GM18505 (cell line): ENCODE results near the gene CNTN4.
A peak's percentile ranks its signal among the peaks of the same experiment; 100 is the strongest.

Source experiments
- ATAC-seq: cut with Tn5 transposase; IDR thresholded peaks from one replicate; pipeline ENCODE4 v1.9.1; 2021; ENCODE audit not compliant: unreplicated experiment
- POLR2A ChIP-seq: IDR thresholded peaks from 4 replicates; pipeline ENCODE4 v1.6.1; 2011; ENCODE audit warnings: borderline replicate concordance; ENCODE audit not compliant: insufficient read depth, insufficient read length; ENCODE audit errors: extremely low read depth

The CNTN4 gene

DNA sequence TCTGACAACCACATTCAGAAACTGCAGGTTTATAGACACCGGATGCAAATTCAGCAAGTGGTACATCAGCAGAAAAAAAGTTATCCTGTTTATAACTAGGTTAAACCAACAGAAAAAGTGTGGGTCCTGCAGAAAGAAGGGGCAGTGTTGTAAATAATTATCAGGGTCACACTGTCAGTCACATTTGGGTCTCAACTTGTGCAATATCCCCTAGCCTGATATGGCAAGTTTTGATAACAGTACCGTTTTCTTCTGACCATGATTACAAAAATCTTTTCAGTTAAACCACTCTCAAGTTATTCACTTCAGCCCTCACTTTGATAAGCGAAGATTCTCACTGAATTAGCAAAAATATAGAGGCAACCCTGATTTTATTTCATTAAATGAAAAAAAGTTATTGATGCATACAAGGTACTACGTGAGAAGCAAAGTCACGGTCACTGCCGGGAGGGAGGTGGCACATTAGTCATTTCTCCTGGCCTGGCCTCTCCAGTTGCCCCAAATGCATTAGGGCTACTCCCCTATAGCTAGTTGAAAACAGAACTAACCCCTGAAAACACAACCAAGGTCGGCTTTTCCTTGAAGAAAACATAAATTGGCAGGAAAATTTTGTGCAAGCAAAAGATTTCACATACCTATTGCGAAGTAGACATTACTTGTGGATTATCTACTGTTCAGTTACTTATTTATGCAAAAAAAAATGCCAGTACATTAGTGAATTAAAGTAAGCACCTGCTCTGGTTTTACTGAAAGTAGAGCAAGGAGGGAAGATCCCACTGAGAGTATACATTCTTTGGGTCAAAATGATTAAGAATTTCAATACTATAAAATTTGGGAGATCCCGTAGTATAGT, 982.9 kb downstream of the CNTN4 start:
- TF ChIP-seq POLR2A, result no peak
- ATAC-seq, result peak; percentile 42

DNA sequence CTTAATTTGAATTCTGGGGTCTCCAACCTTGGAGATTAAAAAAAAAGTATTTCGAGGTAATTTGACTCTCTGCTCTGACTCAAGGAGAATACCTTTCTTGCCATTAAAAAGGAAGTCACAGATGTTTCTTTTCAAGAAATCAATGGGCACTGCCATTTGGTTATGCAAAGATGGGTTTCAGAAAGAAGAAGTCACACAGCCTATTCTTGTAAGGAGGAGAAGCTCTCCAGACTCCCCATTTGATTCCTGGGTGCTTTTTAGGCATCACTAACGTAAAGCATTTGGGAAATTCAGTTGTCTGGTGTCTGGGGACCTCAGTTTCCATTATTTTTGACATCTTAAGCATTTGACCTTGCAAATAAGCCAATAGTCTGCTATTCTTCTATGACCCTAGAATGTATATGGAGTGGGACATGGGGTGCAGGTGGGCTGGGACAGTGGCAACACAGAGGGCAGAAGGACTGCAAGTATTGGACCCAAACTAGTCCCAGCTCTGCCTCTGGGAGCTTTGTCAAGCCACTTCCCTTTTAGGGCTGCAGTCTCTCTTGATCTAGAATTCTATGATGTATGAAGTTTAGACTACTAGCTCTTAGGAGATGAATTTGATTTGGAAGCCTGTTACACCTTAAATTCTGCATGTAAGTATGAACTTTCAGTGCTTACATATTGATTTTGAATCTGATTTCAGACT, 983.7 kb downstream of the CNTN4 start:
- TF ChIP-seq POLR2A, result no peak
- peak; percentile 72 for ATAC-seq

DNA sequence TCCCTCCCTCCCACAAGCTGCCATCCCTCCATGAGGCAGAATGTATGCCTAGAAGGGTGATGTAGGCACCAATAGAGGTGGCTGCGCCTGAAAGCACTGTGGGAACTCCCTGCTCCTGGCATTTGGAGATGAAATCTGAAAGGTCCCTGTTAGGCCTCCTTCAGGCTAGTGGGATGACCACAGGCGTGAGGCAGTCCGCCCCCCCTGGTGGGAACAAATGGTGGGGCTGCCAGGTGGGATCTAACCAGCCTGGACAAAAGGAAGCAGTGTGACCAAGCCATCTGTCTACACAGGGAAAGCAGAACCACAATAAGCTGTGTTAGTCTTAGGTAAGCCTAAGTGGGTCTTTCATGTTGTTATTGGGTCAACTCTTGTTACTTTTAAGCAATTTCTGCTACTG, 986.2 kb downstream of the CNTN4 start:
- no peak for TF ChIP-seq POLR2A
- ATAC-seq, result no peak

DNA sequence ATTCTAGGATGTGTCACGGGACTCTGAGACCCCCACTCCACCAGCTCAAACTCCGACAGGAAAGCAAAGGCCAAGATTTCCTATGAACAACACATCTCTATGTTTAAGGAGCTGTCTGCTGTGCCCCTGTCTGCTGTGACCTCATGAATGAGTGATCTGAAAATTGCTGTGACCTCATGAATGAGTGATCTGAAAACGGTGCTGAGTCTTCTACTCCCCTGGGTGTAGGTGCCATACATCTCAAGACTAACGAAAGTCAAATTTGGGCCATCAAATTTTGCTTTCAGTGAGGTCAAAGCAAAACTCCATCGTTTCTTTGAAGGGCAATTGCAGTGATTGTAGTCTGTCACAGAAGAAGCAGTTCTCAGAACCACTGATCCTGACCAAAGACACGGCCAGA, 987.1 kb downstream of the CNTN4 start:
- TF ChIP-seq POLR2A, result no peak
- ATAC-seq, result no peak

DNA sequence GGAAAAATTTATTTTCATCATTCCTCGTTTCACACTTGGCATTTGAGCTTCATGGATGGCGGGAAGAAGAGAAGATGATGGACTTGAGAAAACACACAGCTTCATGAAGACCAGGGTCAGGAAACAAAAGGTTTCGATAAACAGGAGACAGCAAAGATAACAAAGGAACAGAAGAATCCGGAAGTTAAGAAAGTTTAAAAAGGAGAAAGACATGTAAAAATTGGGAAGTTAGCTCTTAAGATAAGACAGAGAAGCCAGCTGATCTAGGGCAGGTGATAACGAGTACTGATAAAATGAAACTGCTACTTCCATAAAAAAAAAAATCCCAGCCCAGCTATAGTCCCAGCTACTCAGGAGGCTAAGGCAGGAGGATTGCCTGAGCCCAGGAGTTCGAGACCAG, 987.6 kb downstream of the CNTN4 start:
- TF ChIP-seq POLR2A, result no peak
- ATAC-seq, result no peak

DNA sequence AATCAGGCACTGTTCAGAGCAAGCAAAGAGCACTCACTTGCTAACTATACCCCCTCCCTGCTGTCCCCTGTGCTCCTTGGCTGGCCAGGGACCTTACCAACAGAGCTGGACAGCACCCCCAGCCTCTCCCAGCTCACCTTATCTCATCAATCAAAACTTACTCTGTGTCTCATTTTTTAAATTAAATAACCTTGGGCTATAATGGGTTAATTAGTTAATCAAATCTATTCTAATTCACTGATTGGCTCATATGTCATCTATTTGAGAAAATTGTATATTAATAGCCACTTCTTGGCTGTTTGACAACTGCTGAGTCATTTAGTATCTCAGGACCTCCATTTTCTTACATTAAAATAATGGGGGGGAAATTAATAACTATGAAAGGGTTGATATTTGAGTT, 988.6 kb downstream of the CNTN4 start:
- no peak for TF ChIP-seq POLR2A
- no peak for ATAC-seq

DNA sequence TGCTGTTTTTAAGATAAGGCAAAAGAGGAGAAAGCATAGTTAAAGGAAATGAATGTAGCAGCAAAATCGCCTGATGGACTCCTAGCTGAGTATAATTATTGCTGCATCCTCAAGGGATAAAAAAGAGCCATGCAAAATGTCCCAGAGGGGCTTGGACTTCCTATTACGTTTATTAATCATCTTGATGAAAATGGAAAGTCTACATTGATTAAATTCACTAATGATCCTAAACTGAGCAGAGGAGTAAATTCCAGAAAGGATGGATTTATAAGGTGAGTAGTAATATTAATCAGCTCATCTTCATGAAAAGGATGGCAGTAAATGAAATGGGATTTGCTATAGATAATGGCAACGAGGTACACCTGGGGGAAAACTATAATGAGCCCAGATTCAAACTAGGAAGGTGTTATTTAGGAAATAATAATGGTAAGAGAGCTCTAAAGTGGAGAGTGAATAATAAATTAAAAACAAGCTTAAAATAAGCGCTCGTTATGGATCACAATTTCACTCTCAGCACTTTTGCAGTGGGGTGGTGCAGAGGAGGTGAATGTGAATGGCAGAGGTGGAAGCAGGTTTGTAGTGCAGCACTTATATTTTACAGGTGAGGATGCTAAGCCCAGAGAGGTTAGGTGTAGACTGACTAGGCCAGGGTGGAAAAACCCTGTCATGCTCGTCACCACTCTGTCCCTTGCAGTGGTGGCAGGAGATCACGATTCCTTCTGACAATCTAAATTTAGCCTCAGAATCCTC, 989.2 kb downstream of the CNTN4 start:
- no peak for ATAC-seq
- no peak for TF ChIP-seq POLR2A

DNA sequence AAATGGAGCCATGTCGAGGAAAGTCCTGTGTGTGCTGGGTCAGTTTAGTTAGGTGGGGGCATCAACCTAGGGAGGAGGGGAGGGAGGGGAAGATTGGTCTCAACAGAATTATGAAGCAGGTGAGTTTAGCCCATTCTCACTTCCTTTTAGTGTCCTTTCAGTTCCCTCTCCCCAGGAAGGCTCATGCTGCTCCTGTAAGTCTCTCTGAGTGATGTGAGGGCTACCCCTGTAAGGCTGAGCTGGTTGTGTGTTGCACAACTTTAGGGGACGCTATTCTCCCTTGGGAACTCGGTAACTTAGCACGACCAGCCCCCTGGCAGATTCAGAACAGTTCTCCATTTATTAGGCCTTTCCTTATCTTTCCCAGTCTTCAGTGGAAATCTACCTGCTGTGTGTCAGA, 990.4 kb downstream of the CNTN4 start:
- ATAC-seq, result peak; percentile 96
- TF ChIP-seq POLR2A, result no peak

DNA sequence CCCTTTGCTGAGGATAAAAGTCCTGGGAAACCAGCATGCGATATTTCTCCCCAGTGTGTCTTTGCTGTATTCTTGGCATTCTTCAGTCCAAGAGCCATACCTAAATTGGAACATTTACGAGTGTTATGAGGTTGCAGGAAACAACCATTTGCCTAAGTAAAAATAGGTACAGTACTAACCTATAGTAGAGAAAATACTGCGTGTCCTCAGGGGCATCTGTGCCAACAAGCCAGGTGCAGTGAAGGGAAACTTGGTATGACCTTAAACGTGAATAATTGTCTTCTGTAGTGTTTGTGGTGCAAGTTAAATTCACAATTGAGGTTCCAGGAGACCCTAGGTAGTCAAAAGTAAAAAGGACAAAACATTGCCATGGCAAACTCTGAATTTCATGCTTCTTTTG, 999.3 kb downstream of the CNTN4 start:
- TF ChIP-seq POLR2A, result no peak
- no peak for ATAC-seq

DNA sequence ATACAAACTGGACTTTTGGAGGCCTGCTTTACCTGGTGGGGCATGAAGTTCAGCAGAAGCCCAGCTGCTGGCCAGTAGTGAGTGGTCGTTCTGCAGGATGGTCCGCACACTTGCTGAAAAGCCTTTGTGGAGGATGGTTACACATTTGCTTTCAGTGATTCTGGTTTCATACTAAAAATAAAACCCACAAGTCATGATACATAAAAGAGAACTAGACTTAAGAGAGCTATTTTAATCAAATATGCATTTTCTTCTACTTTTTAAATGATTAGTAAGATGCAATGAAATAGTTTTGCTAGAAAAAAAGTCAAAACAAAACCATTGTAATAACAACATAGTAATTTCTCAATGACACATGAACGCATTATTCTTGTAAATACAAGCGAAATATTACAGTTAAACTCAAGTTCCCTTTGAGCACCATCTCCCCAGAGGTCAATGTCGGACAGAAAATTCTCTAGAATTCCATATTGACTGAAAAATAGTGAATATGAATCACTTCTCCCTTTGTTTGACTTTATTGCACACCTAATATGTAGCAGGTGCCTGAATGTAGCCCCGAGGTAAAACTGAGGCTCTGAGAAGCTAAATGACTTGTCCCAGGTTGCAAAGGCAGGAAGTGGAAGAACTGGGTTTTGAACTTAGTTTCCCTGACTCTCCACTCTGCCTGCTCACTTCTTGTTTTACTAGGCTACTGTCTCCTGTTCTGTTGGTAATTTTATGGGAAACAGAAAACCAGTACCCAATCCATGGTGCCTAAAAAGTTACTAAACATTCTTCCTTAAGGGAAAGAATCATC, 1003.2 kb downstream of the CNTN4 start:
- peak; percentile 53 for ATAC-seq
- no peak for TF ChIP-seq POLR2A

DNA sequence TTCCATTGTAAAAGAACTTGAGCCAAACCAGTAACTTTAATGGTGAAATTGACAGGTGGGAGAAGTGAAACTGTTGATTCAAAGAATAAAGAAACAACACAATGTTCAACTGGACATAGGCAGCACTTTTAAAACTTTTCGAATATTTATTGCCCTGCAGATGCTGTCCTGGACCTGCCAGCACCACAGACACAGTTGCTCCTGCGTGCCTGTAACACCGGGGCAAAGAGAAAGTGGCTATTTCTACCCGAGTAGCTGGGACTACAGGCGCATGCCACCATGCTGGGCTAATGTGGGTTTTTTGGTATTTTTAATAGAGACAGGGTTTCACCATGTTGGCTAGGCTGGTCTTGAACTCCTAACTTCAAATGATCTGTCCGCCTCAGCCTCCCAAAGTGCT, 1004.1 kb downstream of the CNTN4 start:
- no peak for ATAC-seq
- TF ChIP-seq POLR2A, result no peak

DNA sequence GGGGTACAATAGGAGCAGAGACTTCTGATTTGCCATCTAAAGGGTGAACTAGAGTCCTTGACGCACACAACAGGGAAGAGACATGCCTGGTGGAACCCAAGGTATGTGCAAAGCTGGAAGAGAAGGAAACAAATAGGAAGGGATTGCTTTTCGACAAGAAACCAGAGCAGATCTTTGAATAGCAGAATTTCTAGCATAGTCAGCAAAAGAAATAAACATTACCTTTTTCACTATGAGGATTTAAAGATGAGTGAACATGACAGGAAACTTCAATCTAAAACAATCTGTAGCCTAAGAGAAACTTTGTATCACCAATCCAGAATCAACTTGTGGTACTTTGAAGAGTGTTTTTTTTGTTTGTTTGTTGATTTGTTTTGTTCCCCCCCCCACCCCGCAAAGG, 1006.6 kb downstream of the CNTN4 start:
- no peak for TF ChIP-seq POLR2A

DNA sequence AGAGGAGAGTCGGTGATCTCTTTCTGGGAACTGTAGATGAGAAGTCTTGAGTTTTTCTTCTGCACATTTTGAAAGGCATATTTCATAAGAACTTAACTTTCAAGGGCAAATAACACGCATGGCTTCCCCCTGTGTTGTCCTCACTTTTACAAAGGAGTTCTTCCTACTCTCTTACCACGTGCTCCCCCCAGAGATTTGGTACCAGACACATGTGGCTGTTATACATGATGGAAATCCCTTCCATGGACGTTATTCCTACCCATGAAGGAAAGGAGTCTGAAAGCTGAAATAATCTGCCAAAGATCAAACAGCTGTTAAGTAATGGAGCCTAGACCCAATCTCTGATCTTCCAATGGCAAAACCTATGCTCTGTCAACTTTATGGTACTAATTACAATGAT, 1007.1 kb downstream of the CNTN4 start:
- ATAC-seq, result no peak
- TF ChIP-seq POLR2A, result no peak

More for the DNA sequence above, 1006.6 kb downstream of the CNTN4 start:
- no peak for ATAC-seq
